Amniotic epithelial cell (primary cell): Measurements from ENCODE around the gene PDIA3.
"Not testable (repeated sequence)": the region's sequence is repeated elsewhere in the genome, so short reads cannot be mapped to it uniquely, and the experiment has no call there.

ENCODE experiments used
- DNase-seq: peaks from one replicate; pipeline ENCODE4 v3.0.0-alpha.2; 2010; ENCODE audit warnings: low read depth

Gene PDIA3

DNA sequence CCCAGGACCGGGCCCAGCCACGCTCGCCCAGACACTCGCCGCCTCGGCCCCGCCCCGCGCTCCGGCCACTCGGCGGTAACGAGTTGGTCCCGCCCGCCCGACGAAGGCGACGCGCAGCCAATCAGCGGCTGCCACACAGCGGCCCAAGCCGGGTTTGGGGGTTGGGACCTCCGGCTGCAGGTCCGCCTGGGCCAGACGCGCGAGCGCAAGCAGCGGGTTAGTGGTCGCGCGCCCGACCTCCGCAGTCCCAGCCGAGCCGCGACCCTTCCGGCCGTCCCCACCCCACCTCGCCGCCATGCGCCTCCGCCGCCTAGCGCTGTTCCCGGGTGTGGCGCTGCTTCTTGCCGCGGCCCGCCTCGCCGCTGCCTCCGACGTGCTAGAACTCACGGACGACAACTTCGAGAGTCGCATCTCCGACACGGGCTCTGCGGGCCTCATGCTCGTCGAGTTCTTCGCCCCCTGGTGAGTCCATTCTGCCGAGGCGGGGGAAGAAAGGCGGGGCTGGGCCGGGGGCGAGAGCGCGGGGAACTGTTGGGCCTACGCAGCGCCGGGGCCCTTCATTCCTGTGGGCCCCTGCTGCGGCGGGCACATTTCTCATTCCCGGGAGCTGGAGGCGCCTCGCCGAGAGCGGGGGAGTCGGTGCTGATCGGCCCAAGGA is at the start of gene PDIA3:
TSS of gene PDIA3 (plus strand) at position 194 of the 658 bp plus-strand sequence. CDS start at position 296, 102 bp downstream.
- peak; percentile 81 for DNase-seq

DNA sequence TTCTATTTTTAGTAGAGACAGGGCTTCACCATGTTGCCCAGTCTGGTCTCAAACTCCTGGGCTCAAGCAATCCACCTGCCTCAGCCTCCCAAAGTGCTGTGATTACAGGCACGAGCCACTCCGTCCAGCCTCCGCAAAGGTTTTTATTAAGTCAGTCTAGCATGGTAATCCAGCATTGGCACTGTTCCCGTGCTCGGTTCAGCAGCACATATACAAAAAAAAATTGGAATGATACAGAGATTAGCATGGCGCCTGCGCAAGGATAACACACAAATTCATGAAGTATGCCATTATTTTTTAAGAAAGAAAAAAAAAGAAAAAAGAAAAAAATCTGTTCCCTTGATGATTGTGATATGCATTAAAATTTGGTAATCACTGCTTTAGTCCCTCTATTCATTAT is 44.1 kb upstream of the PDIA3 start:
- DNase-seq, result no peak

DNA sequence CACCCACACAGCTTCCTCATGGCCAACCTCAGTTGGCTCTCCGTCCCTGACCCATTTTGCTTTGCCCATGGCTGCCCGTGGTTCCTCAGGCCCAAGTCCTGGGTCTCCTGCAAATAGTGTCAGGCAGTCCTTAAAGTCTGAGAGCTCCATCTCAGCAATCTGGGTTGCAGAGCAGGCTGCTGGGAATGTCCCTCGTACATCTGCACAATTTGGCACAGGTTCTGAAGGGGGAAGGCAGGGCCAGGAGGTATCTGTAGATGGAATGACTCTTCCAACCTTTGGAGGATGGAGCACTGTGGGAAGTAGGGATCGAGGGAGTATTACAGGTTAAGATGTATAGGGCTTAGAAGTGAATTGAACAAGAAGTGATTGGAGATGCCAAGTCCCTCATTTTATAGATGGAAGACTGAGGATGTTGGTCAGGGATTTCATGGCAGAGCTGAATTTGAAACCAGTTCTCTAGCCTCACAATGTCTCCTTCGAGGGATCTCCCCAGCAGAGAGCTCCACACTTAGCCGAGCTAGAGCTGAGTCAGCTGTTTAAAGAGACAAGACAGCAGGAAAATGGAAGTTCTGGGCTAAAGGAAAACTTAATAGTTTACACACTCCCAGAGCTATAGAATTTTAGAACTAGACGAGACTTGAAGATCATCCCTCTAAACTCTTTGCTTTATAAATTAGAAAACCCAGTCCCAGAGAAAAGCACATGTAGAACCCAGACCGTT is 43.4 kb upstream of the PDIA3 start:
- no peak for DNase-seq

DNA sequence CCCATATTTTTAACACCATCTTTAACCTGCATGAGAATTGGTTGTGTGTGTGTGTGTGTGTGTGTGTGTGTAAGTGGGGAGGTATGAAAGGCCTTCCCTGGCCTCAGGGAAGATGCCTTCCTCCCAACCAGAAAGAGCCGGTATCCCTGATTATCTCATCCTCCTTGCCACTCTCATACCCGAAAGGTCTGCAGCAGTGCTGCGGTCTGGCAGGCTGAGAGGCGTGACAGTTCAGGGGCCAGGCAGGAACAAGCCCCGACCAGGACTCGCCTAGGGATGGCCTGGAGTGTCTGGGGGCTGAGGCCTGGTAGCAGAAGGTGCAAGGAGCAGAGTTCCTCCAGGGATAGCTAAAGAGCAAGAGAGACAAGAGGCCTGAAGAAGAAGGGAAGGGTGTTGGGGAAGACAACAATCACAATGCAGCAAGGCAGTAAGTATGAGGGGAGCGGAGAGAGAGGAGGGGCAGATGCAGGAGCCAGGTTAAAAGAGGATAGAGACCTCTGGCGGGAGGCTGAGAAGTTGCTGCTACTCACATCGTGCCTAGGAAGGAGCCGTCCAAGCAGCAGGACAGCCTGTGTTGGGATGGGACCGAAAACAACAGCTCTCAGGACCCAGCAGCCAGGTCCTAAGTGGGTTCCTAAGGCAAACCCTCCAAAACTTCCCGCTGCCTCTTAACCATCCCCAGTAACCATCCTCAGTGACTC is 35.7 kb upstream of the PDIA3 start:
- DNase-seq, result not testable (repeated sequence)

DNA sequence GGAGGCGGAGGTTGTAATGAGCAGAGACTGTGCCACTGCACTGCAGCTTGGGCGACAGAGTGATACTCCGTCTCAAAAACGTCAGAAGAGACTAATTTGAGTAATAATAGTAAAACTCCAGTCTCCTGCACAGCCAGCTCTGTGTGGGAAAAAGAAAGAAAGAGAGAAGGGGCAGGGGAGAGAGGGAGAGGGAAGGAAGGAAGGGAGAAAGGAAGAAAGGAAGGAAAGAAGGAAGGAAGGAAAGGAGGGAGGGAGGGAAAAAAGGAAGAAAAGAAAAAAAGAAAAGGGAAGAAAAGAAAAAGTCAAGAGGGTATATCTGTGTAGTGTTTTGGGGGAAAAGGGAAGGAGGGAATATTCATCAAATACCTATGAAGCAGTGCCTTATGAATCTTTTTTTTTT is 23.1 kb upstream of the PDIA3 start:
- no peak for DNase-seq

DNA sequence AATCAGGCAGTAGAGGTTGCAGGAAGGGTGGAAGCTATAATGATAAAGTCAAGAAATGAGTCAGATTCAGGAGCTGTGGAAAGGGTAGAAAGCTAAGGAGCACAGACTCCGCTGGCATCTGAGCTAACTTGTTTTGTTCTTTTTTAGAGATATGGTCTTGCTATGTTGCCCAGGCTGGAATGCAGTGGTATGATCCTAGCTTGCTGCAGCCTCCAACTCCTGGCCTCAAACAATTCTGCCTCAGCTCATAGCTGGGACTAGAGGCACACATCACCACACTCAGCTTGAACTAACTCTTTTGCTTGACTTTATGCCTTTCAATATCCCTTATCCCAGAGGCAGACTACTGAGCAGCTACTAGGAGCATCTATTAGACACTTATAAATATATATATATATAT is 19.9 kb upstream of the PDIA3 start:
- not testable (repeated sequence) for DNase-seq

DNA sequence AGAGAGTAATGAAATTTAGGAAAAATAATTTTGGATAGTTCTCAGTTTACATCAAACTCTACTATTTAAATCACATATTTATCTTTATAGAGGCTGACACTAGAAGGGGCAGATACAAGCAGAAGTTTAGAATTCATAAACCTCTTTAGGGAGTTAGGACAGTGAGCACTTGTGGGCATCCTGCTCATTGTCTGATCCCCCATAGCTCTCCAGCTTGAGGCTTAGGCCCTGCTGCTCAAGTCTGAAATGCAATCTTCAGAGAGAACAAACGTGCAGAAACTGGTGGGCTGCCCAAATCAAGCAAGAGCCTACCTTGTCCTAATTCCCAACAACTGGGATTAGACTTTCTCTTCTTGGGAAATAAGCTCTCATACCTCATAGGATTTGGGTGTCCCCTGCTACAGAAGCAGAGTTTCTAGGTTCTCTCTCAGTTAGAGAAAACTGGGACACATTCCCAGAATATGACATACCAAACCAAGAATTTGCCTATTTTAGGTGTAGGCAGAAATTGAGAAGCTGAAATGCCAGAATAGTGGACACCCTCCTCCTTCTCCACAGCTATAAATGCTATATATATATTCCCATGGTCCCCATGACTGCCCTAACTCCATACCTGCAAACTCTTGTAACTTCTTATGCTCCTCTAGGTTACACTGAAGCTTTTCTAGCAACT is 18.0 kb upstream of the PDIA3 start:
- DNase-seq, result not testable (repeated sequence)

DNA sequence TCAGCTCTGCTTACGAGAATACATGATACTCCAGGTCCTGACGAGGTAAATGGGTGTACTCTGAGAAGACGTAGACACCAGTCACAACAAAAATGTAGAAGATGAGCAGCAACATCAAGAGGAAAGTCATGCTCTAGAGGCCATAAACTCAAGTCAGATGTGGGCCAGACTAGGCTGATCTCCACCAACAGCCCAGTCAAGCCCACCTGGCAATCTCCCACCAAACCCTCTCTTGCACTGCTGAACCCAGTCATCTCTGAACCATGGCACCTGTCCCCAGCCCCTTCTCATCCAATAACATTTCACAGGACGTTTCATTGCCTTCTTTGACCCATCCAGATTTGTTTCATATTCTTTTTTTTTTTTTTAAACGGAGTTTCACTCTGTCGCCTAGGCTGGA is 10.8 kb upstream of the PDIA3 start:
- DNase-seq, result no peak

DNA sequence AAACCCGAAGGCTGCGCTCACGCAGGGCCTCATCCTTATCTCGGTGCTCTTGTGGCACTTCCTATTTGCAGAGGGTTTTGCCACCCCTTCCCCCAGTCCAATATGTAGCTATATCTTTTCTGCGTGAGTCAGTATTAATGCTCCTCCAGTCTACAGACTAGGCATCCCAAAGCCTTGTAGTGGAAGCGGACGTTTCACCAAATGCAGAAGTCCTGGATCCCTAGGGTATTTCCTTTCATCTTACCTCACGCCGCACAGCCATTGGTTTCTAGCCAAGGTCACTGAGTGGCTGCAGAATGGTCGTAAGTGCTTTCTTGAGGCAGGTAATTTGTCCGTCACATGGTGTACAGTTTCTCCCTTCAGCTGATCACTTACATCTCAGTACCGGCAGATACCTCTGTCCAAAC is 668 bp downstream of the PDIA3 start:
- peak; percentile 62 for DNase-seq

DNA sequence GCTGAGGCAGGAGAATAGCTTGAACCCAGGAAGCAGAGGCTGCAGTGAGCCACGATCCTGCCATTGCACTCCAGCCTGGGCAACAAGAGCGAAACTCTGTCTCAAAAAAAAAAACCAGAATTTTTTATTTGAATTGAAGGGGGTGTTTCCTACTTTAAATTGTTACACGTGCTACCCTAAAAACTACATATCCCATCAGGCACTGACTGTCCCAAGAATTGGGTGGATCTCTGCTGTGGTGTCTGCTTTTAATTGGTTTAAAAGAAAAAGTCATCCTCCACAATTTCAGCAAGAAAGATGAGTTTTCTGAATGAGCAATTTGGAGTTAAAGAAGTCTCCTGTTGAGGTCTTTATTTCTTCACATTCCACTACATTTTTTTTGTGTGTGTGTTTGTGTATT is 2.1 kb downstream of the PDIA3 start:
- peak; percentile 24 for DNase-seq

DNA sequence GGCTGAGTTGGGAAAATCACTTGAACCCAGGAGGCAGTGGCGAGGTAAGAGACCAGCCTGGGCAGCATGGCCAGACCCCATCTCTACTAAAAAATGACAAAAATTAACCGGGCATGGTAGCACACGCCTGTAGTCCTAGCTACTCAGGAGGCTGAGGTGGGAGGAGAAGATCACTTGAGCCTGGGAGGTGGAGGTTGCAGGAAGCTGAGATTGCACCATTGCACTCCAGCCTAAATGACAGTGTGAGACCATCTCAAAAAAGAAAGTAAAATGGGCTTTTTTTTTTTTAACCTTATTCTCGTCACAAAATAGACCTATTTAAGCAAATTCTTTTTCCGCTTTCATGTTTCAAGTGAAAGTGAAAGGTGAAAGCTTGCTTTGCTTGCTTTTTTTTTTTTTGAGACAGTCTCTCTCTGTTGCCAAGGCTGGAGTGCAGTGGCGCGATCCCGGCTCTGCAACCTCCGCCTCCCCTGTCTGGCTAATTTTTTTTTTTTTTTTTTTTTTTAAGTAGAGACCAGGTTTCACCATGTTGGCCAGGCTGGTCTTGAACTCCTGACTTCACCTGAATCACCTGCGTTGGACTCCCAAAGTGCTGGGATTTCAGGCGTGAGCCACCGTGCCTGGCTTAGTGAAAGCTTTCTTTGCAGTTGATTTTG is 3.6 kb downstream of the PDIA3 start:
- DNase-seq, result peak; percentile 7

DNA sequence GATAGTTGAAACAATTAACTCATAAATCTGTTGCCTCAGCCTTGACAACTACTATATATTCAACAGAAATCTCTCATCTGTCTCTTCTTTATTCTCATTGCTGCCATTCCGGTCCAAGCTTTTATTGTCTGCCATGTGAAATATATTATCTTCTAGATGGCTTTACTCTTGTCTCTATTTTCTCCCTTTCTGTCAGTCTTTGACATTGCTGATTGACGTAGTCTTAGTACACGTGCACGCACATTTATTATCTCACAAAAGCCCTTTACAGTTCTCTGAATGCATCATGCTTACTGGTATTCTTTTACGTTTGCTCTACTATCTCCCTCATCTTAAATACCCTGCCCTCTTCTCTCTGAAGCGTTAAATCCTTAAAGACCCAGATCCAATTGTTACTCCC is 5.6 kb downstream of the PDIA3 start:
- no peak for DNase-seq

DNA sequence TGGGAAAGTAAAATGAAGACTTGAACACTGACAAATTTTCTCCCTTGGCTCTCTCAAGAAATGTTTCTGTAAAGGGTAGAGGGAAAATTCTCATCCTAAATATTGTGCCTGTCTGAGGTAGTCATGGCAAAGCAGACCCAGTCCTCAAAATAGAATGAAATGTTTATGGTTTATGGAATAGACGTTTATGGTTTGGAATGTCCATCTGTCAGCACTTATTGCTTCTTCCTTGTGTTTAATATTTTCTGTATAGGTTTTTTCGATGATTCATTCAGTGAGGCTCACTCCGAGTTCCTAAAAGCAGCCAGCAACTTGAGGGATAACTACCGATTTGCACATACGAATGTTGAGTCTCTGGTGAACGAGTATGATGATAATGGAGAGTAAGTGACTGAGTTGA is 16.6 kb downstream of the PDIA3 start:
- DNase-seq, result no peak

DNA sequence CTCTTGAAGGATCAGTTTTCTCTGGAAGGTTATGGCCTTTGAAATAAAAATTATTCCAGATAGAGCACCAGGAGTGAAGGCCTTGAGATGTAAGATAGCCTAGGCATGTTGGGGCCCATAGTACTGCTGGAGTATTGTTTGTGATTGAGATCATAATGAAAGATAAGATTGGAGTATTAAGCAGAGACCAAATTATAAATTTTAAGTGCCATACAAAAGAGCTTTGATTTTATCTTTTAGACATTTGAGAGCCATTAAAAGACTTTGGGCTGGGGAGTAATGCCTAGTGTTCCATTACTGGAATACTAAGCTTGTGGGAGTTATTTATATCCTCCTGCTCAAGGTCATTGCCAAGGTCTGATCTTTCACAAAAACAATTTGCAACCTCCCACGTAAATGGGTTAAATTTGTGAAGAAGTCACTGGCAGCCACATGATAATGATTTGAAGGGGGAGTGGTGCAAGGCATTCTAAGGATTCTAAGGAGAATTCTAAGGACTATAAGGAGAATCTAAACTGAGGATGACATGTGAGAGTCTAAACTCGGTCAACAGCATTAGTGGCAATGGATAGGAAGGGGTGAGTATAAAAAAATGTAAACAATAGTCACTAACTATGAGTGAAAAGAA is 17.7 kb downstream of the PDIA3 start:
- DNase-seq, result peak; percentile 41

DNA sequence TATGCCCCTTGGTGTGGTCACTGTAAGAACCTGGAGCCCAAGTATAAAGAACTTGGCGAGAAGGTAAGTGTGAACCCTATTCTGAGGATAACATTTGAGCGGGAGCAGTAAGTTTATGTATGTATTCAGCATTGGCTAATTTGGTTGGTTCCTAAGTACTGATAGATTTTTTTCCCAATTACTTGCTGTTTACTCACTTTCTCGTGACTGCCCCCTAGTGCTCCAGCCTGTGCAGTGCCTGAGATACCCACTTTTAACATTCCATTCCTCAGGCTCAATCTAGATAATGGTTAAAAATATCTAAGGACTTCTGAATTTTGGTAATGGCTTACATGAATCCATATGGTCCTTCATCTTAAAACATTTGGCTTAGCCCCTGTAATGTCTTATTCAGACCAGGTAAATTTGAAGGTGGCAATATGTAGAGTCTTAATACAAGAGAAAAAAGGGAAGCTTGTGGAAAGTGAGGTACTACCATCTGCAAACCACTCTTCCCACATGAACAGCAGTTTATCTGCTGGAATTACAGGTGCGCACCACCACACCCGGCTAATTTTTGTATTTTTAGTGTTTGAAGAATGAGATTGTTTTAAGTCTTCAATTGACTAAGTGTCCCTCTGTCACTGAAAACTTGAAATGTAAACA is 23.5 kb downstream of the PDIA3 start:
- DNase-seq, result peak; percentile 52

DNA sequence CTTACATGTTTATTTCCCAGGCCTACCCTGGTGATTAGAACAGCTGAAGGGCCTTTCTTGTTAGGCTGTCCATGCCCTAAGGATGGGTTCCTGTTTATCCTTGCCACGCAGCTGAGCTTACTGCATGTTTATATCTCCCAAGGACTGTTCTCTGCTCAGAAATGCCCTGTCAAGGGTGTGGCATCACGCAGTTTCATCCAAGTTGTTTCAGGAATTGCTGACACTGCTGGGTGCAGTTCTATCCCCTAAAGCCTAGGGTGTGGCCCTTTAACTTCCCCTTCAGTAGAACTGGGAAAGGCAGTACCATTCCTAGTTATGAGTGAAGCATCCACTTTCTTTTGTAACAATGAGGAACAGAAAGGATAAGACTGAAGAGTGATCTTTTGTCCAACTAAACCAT is 25.6 kb downstream of the PDIA3 start:
- DNase-seq, result no peak

DNA sequence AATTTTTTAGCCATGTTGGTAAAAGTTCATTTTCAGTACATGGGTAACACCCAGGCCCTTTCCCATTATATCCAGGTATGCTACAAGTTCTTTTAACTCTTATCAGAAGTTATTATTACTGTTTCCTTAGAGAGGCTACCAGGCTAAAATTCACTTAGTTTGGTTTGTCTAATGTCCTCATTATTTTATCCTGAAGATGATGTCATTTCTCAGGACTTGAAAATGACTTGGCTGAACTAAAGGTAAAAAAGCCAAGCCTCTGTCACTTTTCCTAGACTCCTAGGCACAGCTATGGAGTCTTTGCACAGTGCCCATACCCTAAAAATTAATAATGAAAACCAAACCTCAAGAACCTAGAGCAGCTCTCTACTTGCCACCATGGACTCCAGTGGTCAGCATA is 26.4 kb downstream of the PDIA3 start:
- no peak for DNase-seq

DNA sequence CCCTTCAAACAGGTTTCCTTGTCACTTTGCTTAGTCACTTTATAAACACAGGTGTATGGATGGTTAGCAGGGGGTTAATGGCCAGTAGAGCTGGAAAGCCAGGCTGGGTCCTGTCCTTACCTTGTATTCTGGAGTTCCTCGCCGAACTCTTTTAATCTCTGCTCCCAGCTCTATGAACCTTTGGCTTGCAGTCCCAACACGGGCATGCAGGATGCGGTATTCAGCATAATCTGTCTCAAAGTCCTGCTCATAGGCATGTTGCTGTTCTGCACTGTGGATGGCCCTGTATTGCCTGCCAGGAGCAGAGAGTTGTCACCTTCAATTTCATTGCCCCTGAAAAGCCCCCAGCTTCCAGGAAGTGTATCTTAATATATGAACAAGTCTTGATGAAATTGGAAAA is 27.8 kb downstream of the PDIA3 start:
- no peak for DNase-seq

DNA sequence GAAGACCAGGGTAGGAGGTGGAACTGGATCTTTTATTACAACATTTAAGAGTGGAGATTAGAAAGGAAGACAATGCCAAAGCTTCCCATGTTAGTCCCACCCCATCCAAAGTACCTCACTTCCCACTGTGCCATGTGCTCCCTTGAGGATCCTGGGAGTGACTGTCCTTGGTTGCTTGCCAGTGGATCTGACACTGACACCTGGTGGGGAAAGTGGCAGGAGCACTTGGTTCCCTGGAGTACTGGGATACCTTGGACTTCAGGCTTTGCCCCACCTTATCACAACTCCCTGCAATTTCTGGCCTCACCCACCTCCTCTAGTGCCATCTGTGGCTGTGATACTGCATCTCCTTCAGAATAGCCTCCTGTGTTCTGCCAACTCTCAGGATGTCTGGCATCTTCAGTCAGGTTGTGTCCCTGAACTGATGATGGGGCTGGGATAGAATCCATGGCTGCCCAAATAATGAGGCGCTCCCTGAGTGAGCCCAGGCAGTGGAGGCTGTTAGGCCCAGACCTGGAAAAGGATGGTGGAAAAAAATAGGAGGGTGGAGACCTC is 29.2 kb downstream of the PDIA3 start:
- DNase-seq, result peak; percentile 40

DNA sequence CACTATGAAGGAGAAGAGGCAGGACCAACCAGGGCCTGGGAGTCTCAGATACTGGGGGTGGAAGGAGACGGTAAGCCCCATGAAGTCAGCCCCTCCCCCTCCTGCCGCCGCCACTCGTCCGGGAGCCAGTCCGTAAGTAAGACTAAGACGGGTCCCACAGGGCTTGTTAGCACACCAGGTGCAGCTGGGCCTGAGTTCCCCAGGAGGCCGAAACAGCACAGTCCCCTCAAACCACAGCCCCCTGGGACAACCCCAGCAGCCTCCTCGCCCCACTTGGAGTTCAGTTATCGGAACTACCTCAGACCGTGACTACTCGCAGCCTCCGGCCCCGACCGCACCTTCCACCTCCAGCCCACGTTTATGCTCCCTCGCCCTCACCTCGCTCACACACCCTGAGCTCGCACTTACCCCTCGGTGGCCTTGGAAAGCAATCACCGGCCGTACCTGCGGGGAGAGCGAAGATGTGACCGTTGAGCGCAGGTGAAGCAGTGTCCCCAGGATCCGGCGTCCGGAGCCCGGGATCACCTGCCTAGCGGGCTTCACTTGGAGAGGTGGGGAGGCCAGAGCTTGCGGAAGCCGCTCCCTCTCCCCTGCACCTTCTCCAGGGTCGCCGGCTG is 30.0 kb downstream of the PDIA3 start:
- DNase-seq, result no peak
